ENCODE results near the gene SMARCC1.

SMARCC1 gene

DNA sequence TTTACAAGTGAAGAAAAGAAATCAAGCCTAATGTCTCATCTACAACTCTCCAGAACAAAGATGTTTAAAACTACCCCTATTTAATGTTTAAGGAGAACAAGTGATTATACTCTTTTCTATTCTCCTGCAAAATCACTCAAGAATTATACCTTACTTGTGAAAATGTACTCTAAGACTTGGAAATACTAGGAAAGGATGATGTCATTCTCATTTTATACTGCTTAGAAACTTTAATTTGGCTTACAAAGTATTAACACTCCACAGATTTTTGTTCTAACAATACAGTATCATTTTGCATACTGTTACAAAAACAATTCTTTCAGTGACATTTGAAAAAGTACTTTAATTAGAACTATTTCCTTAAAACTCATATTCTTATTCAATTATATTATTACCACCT, 89.5 kb downstream of the SMARCC1 start:
- DNase-seq, result no peak

DNA sequence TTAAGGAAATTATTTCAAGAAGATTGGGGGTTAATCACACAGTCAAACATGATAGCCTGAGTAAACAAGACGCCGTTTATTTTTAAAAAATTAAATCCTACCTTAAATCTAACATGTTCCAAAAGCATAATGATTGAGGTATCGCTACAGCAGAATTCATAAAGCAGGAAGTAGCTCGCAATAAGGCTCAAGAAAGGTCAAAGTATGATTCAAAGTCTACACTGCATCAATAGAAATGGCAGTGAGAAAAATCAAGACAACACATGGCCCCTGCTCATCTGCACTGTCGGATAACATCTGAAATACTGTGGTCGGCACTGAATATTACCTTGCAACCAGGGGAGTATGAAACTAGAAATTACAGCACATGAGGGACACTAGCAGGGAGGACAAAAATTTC, 93.2 kb downstream of the SMARCC1 start:
- DNase-seq, result no peak

DNA sequence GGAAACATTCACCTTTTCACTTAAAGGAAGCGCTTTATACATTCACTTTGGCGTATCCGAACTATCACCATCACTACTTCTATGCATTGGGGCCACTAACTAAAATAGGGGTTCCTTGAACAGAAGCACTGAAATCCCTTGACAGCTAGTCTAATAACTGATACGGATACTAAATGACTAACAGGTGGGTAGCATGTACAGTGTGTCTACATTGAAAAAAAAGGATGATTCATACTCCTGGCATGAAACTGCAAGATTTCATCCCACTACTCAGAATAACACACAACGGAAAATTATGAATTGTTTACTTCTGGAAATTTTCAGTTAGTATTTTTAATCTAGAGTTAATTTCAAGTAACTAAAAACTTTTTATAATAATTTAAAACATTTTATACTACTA, 96.7 kb downstream of the SMARCC1 start:
- no peak for DNase-seq

DNA sequence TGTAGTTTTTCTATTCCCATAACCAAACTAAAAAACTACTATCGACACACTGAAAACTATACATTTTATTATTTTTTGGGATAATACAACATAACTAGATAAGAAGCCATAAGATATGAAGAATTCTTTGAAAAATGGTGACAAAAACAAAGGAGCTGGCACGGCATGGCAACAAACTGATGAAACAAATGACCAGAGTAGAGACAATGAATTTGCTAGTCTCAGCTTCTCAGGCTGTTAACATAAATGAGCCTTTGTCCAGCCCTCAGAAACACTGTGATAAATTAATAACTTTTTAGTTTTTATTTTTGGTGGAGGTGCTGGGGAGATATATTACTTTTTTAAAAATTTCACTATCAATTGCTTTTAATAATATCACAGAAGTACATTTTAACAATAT, 100.7 kb downstream of the SMARCC1 start:
- no peak for DNase-seq

DNA sequence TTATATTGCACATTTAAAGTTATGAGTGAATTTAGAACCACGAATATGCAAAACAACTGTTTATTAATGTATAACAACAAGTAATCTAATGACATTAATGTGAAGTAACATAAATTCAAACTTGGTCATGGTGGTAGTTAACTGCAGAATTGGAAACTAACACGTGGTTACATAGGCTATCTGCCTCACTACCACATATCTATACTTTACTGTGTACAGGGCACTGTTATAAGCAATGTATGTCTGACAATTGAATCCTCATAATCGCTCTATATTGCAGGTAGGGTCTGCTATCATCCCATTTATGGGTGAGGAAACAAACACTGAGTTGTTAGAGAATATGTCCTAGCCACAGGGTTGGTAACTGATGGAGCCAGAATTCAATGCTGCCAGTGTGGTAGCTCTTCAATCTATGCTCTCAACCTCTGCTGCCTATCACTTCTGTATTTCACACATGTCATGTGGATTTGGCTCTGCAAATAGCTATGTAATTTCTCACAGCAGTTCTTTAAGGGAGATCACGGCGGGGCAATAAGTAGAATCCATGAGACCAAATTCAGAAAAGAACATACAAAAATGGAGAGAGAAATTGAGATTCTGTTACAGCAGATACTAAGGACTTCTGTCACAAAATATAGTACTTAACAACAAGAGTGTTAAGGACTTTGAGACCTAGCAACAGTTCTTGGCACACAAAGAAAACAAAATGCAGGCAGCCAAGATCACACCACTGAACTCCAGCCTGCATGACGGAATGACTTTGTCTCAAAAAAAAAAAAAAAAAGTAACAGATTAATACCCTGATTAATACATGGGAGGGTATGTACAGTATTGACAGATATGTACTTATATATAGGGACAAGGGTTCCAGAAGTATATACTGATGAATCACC, 103.0 kb downstream of the SMARCC1 start:
- DNase-seq, result no peak

DNA sequence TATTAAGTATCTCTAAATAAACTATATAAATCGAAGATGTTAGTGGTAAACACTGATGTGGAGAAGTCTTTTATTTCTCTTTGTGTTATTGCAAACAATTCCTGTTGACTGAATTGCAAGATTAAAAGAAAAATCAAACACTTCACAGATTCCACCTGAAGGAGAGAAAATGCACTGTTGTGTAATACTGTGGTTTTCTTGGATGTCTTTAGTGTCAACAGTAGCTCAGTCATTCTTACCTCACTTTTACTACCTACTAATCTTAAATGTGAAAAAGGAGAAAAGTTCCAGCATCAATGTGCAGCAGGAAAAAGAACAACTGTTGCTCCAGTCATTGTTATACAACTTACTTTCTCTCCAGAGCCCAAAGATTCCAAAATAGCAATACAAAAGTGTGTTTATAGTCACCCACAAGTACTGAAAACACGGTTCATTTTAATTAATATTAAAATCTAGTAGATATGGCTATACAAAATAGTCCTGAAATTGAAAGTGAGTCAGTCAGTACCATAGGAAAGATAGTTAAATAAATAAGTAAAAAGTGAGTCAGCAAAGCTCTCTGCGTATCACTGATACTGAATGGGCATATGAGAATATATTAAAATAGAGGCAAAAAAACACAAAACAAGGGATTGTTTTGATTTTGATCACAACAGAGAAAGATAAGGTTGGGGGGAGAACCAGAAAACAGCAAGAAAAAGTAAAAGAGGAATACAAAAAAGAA, 112.5 kb downstream of the SMARCC1 start:
- no peak for DNase-seq

DNA sequence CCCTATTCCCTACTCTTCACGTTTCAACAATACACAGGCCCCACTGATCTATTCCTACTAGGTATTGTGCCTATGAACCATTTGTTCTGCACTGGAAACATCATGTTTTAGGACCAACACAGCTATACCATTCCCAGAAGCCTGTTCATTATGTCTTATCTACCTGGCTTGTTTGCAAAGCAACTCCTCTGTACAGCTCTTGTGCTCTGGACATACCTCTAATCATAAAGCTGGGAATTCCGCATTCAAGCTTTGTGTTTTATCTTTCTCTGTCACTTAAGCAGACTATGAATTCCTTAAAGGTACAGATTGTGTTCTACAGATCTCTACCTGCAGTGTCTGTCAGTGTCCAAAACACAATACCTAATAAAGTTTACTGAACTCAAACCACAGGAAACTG, 115.6 kb downstream of the SMARCC1 start:
- no peak for DNase-seq

DNA sequence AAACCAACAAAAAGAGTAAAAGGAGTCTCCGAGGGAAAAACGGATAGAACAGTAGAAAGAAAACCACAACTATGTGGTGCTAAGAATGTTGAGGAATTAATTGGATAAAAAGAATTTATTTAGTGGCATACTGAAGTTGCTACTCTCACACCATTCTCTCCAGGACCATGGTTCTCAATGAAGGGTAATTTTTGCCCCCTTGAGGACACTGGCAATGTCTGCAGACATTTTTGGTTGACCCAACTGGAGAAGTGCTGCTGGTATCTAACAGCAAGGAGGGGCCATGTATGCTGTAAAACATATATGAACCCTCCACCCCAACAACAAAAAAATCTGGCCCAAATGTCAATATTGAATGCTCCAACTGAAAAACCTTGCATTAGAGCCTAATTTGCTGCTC, 117.2 kb downstream of the SMARCC1 start:
- DNase-seq, result no peak

DNA sequence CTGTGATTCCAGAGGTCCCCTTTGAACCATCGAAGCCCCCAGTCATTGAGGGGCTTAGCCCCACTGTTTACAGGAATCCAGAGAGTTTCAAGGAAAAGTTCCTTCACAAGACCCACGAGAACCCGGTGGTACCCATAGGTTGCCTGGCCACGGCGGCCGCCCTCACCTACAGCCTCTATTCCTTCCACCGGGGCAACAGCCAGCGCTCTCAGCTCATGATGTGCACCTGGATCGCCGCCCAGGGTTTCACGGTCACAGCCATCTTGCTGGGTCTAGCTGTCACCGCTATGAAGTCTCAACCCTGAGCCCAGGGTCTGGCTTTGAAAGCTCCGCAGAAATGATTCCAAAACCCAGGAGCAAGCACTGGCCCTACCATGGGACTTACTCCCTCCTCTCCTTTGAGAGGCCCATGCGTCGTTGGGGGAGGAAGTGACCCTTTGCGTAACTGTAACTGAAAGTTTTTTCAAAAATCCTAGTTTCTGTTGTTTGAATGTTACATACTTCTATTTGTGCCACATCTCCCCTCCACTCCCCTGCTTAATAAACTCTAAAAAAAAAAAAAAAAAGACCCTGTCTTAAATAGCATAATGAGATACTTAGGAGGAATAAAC, 118.0 kb downstream of the SMARCC1 start:
- DNase-seq, result no peak

DNA sequence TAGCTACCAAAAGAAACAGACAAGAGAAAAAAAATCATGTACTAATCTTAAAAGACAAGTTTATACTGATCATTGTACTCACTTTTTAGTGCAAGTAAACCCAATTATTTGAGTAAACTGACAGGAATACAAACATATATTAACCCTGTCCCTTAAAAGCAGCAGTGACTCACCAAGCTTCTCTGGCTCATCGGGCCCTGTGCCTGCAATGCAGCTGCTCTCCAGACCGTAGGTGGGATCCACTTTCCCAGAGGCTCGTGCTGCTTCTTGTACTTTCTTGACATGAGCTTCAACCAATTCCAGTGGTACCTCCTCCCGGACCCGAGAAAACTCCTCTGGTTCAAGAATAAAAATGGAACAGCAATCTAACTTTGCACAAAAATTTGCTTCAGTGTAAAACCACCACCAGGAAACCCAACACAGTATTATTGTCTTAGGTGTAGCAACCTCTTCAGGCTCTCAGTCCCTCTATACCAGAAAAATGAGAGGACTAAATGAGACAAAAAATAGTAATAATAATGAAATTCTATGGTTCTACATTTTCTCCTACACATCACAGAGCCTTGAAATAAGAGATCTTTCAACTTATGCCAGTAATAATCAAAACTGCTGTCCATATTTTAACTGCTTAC, 120.5 kb downstream of the SMARCC1 start:
- DNase-seq, result no peak

DNA sequence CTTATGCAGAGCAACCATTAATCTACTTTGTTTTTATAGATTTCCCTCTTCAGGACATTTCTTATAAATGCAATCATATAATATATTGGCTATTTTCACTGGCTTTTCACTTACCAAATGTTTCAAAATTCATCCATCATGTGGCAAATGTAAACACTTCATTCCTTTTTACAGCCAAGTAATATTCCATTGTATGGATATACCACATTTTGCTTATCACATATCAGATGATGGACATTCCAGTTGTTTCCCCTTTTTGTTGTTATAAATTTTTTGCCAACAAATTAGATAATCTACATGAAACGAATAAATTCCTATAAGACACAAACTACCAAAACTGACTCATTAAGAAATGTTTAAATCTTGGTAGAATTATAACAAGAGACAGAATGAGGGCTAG, 123.2 kb downstream of the SMARCC1 start:
- DNase-seq, result no peak

DNA sequence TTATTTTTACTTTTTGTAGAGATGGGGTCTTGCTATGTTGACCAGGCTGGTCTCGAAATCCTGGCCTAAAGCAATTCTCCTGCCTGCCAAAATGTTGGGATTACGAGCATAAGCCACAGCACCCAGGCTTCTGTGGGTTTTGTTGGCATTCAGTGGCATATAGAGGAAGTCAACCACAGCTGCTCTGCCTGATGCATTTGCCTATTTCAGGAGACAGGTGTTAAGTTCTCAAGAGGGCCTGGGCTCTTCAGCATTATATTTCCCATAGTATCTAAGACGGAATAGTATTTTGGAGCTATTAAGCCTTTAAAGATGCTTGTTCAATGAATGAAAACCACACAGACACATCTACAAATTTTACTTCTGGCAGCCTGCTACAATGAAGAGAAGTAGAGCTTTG, 129.6 kb downstream of the SMARCC1 start:
- no peak for DNase-seq

DNA sequence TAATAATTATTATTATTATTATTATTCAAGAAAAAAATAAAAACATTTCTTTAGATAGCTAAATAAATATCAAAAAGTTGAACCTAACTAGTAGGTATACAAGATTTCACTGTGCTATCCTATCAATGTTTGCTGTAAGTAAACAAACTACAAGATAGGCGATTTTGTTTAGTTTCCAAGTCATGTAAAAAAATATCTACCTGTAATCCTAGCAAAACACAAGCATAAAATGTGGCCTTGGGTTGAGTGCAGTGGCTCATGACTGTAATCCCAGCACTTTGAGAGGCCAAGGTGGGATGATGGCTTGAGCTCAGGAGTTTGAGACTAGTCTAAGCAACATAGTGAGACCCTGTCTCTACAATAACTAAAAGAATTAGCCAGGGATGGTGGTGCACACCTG, 131.4 kb downstream of the SMARCC1 start:
- DNase-seq, result no peak

DNA sequence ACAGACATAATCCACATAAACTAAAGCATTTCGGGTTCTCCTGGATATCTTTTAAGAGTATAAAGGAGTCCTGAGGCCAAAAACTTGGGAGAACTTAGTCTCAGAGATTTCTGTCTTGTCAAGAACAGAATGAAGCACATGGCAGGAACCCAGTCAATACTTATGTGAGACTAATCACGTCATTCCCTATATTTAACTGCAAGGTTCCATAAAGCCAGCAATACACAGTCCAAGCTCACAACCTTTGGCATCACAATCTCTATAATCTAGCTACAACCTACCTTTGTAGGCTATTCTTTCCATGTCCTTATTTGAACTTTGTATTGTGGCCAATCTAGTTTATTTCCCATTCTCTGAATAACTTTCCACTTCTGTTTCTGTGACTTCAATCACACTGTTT, 134.1 kb downstream of the SMARCC1 start:
- no peak for DNase-seq

DNA sequence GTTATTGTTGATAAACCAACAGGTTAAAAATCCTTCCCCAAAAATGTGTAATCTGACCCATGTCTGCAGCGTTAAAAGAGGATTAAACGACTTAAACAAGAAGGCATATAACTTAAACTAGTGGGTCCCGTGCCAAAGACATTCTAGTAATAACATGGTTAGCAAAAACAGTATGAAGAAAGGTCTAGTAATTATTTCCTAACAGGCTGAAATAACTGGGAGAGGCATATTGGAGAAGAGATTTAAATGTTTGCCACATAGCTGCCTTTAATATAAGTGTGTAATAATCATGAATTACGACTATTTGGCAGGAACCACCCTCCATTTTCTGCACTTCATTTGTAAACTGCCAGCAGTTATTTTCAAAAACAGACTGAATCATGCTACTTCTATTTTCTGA, 135.3 kb downstream of the SMARCC1 start:
- no peak for DNase-seq

DNA sequence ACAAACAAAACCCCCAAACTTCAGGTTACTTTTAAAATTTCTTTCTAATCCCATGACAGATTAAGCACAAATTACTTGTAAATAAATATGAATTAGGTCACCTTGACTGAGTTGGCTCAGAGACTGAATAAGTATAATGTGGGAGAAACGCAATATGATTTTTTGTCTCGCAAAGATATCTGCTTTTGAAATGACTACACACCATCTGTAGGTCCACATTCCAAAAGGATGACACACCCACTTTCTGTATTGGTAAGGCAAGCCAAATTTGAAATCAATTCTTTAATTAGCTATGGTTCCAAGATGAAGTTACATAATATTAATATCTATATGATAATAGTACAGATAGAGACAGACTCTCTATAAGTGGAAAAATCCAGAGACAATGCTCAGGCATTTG, 136.1 kb downstream of the SMARCC1 start:
- no peak for DNase-seq

DNA sequence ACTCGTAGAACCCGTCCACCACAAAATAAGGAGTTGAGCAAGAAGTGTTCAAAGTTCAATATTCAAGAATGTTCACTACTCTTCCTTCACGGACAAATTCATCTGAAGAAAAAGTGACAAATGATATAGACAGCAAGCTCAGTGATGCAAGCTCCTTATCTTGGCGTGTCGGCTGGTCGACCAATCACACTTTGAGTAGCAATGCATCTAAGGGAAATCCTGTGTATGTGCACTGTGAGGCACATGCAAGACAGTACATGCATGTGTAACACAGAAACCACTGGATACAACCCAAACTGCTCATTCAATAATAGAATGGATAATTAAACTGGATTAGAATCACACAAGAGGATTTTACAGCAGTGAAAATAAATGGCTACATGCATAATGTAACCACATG, 138.6 kb downstream of the SMARCC1 start:
- no peak for DNase-seq

DNA sequence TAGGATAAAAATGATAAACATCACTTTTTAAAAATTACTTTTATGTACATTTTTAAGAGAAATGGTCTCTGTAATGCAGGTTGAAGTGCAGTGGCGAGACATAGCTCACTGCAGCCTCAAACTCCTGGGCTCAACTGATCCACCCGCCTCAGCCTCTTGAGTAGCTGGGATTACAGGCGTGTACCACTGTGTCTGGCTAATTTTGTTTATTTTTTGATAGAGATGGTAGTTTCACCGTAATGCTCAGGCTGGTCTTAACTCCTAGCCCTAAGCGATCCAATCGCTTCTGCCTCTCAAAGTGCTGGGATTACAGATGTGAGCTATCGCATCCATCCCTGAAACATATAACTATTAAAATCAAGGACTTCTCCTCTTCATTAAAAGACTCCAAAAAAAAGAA, 140.0 kb downstream of the SMARCC1 start:
- DNase-seq, result no peak

DNA sequence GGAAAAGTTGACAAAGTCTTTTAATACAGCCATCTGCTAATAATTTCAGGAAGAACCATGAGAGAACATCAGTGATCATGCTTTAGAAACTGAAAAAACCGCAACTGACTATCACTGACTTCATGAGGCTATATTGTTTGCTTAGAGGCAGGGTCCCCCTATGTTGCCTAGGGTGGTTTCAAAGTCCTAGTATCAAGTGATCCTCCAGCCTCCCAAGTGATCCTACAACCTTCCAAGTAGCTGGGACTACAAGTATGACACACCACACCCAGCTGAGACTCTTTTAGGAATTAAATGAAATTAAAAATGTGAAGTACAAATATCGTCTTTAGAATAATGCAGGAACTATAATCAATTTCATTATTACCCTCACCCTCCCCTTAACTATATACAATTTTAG, 144.8 kb downstream of the SMARCC1 start:
- DNase-seq, result no peak

DNA sequence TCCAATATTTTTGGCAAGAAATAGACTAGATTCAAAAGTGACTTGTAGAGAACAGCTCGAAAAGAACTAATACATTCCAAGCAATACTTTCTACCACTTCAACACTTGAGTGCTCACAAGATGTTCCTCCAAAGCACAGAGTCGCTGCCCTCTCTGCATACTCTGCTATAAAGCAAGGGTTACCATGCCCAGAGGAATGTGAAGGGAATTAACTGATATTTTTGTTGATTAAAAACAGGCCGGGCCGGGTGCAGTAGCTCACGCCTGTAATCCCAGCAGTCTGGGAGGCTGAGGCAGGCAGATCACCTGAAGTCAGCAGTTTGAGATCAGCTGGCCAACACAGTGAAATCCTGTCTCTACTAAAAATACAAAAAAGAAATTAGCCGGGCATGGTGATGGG, 145.5 kb downstream of the SMARCC1 start:
- DNase-seq, result no peak

DNA sequence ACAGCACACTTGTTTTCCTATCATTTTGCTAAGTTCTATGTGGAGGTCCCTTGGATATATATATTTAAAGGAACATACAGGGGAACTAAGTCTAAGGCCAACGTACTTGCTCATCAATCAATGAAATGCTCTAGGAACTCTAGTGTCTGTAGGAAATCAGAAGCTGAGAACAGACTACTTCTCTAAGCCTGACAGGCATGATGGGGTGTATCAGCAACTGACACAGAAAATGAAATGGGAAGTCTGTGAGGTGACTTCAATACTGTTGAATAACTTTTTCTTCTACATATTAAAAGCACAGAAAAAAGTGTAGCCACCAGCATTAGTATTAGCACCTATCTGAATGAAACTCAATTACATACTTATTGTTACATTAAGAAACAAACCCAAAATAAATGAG, 146.2 kb downstream of the SMARCC1 start:
- DNase-seq, result no peak

DNA sequence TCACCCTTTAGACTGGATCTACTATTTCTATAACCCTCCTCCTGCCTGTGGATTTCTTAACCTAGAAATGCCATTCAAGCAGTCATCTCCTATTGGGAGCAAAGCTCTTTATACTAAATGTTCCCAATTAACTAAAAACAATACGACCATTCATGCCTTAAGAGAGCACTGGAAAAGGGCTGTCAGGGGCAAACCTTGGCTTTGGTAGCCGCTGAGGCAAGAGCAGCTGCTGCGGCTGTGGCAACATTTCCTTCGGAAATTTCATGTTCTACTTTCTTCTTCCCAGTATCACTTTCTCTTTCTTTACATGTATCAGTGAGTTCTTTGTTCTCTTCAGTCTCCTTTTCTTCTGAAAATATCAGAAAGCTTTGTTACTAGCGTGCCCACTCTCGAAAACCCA, 146.7 kb downstream of the SMARCC1 start:
- no peak for DNase-seq

DNA sequence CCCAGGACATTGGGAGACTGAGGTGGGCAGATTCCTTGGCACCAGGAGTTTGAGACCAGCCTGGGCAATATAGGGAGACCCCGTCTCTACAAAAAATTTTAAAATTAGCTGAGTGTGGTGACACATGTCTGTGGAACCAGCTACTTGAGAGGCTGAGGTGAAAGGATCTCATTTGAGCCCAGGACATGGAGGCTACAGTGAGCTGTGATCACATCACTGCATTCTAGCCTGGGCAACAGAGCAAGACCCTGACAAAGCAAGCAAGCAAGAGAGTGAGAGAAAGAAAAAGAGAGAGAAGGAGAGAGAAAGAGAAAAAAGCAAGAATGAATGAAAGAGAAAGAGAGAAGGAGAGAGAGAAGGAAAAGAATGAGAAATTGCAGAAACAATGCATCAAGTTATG, 150.9 kb downstream of the SMARCC1 start:
- no peak for DNase-seq

DNA sequence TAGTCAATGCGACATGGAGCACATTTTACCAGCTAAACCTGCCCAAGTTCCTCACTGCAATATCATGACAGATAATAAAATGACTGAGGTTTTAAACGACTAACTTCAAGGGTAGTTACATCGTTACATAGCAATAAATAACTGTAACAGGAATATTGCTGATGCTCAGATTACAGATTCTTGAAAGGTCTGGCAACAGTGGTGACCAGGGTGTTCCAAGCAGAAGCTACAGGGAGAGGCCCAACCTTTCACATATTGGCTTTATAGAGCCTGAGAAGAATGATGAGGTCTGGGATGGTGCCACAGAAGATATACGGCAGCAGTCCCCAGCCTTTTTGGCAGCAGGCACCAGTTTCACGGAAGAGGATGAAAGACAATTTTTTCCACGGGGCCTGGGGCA, 151.9 kb downstream of the SMARCC1 start:
- DNase-seq, result no peak
